ENCODE data around the gene PRR33.

GRCh38 chr11:1871531-1871930 is 20.2 kb downstream of the PRR33 start:
- TF ChIP-seq, protein P1, sequence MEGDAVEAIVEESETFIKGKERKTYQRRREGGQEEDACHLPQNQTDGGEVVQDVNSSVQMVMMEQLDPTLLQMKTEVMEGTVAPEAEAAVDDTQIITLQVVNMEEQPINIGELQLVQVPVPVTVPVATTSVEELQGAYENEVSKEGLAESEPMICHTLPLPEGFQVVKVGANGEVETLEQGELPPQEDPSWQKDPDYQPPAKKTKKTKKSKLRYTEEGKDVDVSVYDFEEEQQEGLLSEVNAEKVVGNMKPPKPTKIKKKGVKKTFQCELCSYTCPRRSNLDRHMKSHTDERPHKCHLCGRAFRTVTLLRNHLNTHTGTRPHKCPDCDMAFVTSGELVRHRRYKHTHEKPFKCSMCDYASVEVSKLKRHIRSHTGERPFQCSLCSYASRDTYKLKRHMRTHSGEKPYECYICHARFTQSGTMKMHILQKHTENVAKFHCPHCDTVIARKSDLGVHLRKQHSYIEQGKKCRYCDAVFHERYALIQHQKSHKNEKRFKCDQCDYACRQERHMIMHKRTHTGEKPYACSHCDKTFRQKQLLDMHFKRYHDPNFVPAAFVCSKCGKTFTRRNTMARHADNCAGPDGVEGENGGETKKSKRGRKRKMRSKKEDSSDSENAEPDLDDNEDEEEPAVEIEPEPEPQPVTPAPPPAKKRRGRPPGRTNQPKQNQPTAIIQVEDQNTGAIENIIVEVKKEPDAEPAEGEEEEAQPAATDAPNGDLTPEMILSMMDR (IDR thresholded peaks at IDR 0.05; ENCODE audit: low read depth, low read length, missing input control): no peak
- no peak for TF ChIP-seq ATF3 (IDR thresholded peaks at IDR 0.05)
- no peak for TF ChIP-seq FOXA1 (IDR thresholded peaks at IDR 0.05)
- TF ChIP-seq RAD21 (IDR thresholded peaks at IDR 0.05): no peak
- no peak for TF ChIP-seq RXRA (IDR thresholded peaks at IDR 0.05)
- no peak for TF ChIP-seq REST (IDR thresholded peaks at IDR 0.05)
